ENCODE measurements around the gene HOXA9. TPM values are rescaled to one million over a fixed set of nuclear protein-coding genes. Genes with fewer than 3 reads are reported as not detected.

Gene HOXA9
- total RNA-seq, 1 donor from 2014 or later = not detected

- H3K4me1 Mint-ChIP-seq (ENCODE audit: low read depth, unreplicated experiment) = no peaks in the 10 kb centered on the region
- H3K4me3 Mint-ChIP-seq (ENCODE audit: unreplicated experiment) = no peak overlapping the region
- Histone ChIP-seq H3K27ac (ENCODE audit: low read depth, low read length) (no peak overlapping the region), H3K4me2 (ENCODE audit: low read length) (no peak overlapping the region), H3K79me2 (ENCODE audit: insufficient read depth, low read length) (no peaks in the 10 kb centered on the region), H3K9me3 (ENCODE audit: insufficient read depth, low read depth, low read length) (peaks cover 3% of the 10 kb centered on the region), H4K20me1 (ENCODE audit: insufficient read depth, low read length) (peaks cover 13% of the 10 kb centered on the region), H2AFZ (ENCODE audit: low read depth, low read length) (no peak overlapping the region), H3K4me1 (ENCODE audit: insufficient read depth, low read length) (peaks cover 7% of the 10 kb centered on the region), H3K36me3 (ENCODE audit: insufficient read depth, low read length) (no peaks in the 10 kb centered on the region), H3K27me3 (ENCODE audit: insufficient read depth, low read length) (peaks cover 97% of the 10 kb centered on the region), H3K4me3 (ENCODE audit: insufficient read depth, low read depth, low read length) (no peak overlapping the region), H3K9ac (ENCODE audit: low read length) (no peak overlapping the region)
- peaks cover 88% of the 10 kb centered on the region for H3K27me3 Mint-ChIP-seq (ENCODE audit: low read depth, unreplicated experiment)
- H3K36me3 Mint-ChIP-seq (ENCODE audit: low read depth, unreplicated experiment) = peaks cover 2% of the 10 kb centered on the region
- TF ChIP-seq EZH2 (IDR thresholded peaks at IDR 0.05; ENCODE audit: insufficient read depth, low read length) = no peak
- TF ChIP-seq, protein P1, sequence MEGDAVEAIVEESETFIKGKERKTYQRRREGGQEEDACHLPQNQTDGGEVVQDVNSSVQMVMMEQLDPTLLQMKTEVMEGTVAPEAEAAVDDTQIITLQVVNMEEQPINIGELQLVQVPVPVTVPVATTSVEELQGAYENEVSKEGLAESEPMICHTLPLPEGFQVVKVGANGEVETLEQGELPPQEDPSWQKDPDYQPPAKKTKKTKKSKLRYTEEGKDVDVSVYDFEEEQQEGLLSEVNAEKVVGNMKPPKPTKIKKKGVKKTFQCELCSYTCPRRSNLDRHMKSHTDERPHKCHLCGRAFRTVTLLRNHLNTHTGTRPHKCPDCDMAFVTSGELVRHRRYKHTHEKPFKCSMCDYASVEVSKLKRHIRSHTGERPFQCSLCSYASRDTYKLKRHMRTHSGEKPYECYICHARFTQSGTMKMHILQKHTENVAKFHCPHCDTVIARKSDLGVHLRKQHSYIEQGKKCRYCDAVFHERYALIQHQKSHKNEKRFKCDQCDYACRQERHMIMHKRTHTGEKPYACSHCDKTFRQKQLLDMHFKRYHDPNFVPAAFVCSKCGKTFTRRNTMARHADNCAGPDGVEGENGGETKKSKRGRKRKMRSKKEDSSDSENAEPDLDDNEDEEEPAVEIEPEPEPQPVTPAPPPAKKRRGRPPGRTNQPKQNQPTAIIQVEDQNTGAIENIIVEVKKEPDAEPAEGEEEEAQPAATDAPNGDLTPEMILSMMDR (IDR thresholded peaks at IDR 0.05; ENCODE audit: insufficient read depth, low read depth, low read length) = no peak
- FAIRE-seq (no peak), DNase-seq (ENCODE audit: low read depth) (no peak)
- H3K9me3 Mint-ChIP-seq (ENCODE audit: unreplicated experiment) = peaks cover 31% of the 10 kb centered on the region
- no peak overlapping the region for H3K27ac Mint-ChIP-seq (ENCODE audit: unreplicated experiment)
Observed at GRCh38 chr7:27181795-27182275, 16.5 kb upstream of the HOXA9 start.

GRCh38 chr7:27180431-27181420 is 15.4 kb upstream of the HOXA9 start:
- peaks cover 3% of the 10 kb centered on the region for H3K9me3 ChIP-seq (ENCODE audit: insufficient read depth, low read depth, low read length)

More at GRCh38 chr7:27180431-27181420, 15.4 kb upstream of the HOXA9 start:
- no peak for TF ChIP-seq EZH2 (IDR thresholded peaks at IDR 0.05; ENCODE audit: insufficient read depth, low read length)
- TF ChIP-seq, protein P1 (IDR thresholded peaks at IDR 0.05; ENCODE audit: insufficient read depth, low read depth, low read length) = no peak
- Mint-ChIP-seq H3K9me3 (ENCODE audit: unreplicated experiment) (peaks cover 24% of the 10 kb centered on the region), H3K4me1 (ENCODE audit: low read depth, unreplicated experiment) (no peaks in the 10 kb centered on the region), H3K36me3 (ENCODE audit: low read depth, unreplicated experiment) (peaks cover 2% of the 10 kb centered on the region), H3K4me3 (ENCODE audit: unreplicated experiment) (no peak overlapping the region), H3K27ac (ENCODE audit: unreplicated experiment) (no peak overlapping the region), H3K27me3 (ENCODE audit: low read depth, unreplicated experiment) (peaks cover 88% of the 10 kb centered on the region)
- H3K79me2 ChIP-seq (ENCODE audit: insufficient read depth, low read length) = no peaks in the 10 kb centered on the region
- peaks cover 7% of the 10 kb centered on the region for H4K20me1 ChIP-seq (ENCODE audit: insufficient read depth, low read length)
- no peak overlapping the region for H3K4me3 ChIP-seq (ENCODE audit: insufficient read depth, low read depth, low read length)
- DNase-seq (ENCODE audit: low read depth) = no peak
- no peaks in the 10 kb centered on the region for H3K36me3 ChIP-seq (ENCODE audit: insufficient read depth, low read length)
- H2AFZ ChIP-seq (ENCODE audit: low read depth, low read length) = no peak overlapping the region
- no peak for FAIRE-seq
- H3K27me3 ChIP-seq (ENCODE audit: insufficient read depth, low read length) = peaks cover 97% of the 10 kb centered on the region
- H3K27ac ChIP-seq (ENCODE audit: low read depth, low read length) = no peak overlapping the region
- H3K4me2 ChIP-seq (ENCODE audit: low read length) = no peak overlapping the region
- H3K9ac ChIP-seq (ENCODE audit: low read length) = no peak overlapping the region
- peaks cover 7% of the 10 kb centered on the region for H3K4me1 ChIP-seq (ENCODE audit: insufficient read depth, low read length)

All from astrocyte (in vitro differentiated cells and primary cell).